CD4-positive, alpha-beta T cell (primary cell): ENCODE data around the gene PHRF1. TPM values are rescaled to one million over a fixed set of nuclear protein-coding genes. Genes with fewer than 3 reads are reported as not detected.

Experiments used
- ATAC-seq: fragments of 200-7000 bp; cut with Tn5 transposase; one replicate; pipeline ENCODE4 v1.10.0; 2022; ENCODE audit warnings: mild to moderate bottlenecking; ENCODE audit not compliant: poor library complexity
- CTCF ChIA-PET: fragments of 350-600 bp; sonication (Branson Sonifier 250); formaldehyde crosslinking; loops from one replicate; lab custom pipeline; 2021; ENCODE audit warnings: antibody characterized with exemption, inconsistent platforms; lab: Charles Lee
- POLR2A ChIA-PET: fragments of 350-600 bp; sonication (Branson Sonifier 250); formaldehyde crosslinking; loops from one replicate; lab custom pipeline; 2021; ENCODE audit warnings: antibody characterized with exemption, inconsistent platforms; lab: Charles Lee
- DNase-seq, 14 experiments: peaks; one replicate each; pipeline ENCODE4 v3.0.0-alpha.2; 2013 to 2020; ENCODE audit warnings: mixed read lengths in 2 of 14
- H3K27ac ChIP-seq, 2 donors: one replicate each; pipeline versions ENCODE4 v1.5.1 to v1.7.0; 2013; ENCODE audit warnings: low read length in 2 of 2, low read depth in 1 of 2, mild to moderate bottlenecking in 1 of 2
- H3K27me3 ChIP-seq, 2 experiments: 1 replicate in 1 of 2; 2 replicates in 1 of 2; pipeline versions ENCODE4 v1.6.1 to v1.7.0; 2013; ENCODE audit warnings: low read length in 2 of 2, control low read depth in 1 of 2, mild to moderate bottlenecking in 1 of 2, moderate library complexity in 1 of 2; ENCODE audit not compliant: insufficient read depth in 2 of 2, control insufficient read depth in 1 of 2
- H3K36me3 ChIP-seq: one replicate; pipeline ENCODE4 v1.6.1; 2013; ENCODE audit warnings: low read length, control low read depth; ENCODE audit not compliant: insufficient read depth
- H3K4me1 ChIP-seq: one replicate; pipeline ENCODE4 v1.6.1; 2013; ENCODE audit warnings: low read length, control low read depth; ENCODE audit not compliant: insufficient read depth
- H3K4me3 ChIP-seq: one replicate; pipeline ENCODE4 v1.5.1; 2013; ENCODE audit warnings: mild to moderate bottlenecking, low read length, moderate library complexity
- H3K9me3 ChIP-seq, 2 experiments: 1 replicate in 1 of 2; 2 replicates in 1 of 2; pipeline versions ENCODE4 v1.6.1 to v1.7.0; 2013; ENCODE audit warnings: low read length in 2 of 2, mild to moderate bottlenecking in 2 of 2, control low read depth in 1 of 2, moderate library complexity in 1 of 2; ENCODE audit not compliant: control insufficient read depth in 1 of 2, insufficient read depth in 1 of 2
- H3K27ac Mint-ChIP-seq: one replicate; pipeline ENCODE4 v1.8.0; 2020; ENCODE audit warnings: mixed read lengths
- H3K27me3 Mint-ChIP-seq: one replicate; pipeline ENCODE4 v1.8.0; 2021; ENCODE audit warnings: mixed read lengths
- H3K36me3 Mint-ChIP-seq: one replicate; pipeline ENCODE4 v1.8.0; 2021; ENCODE audit warnings: low read depth, mixed read lengths
- H3K4me1 Mint-ChIP-seq: one replicate; pipeline ENCODE4 v1.8.0; 2021; ENCODE audit warnings: low read depth, mixed read lengths
- H3K4me3 Mint-ChIP-seq: one replicate; pipeline ENCODE4 v1.8.0; 2020; ENCODE audit warnings: mild to moderate bottlenecking, mixed read lengths
- H3K9me3 Mint-ChIP-seq: one replicate; pipeline ENCODE4 v1.8.0; 2020; ENCODE audit warnings: mixed read lengths
- intact Hi-C, 2 experiments: fragments of 100-400 bp; cut with DNase I in 1 of 2; cut with micrococcal nuclease in 1 of 2; formaldehyde crosslinking; loops; one replicate each; pipeline versions ENCODE4 v1.15.1 to v1.9.0; 2023 to 2025; cut with DNase I, micrococcal nuclease
- total RNA-seq, 174 experiments: library from RNA in 2 of 174; stranded (reverse) in 2 of 174; gene quantifications; one replicate each; pipeline ENCODE4 v1.2.3 and lab custom pipeline; 2021 to 2026
- TF ChIP-seq, protein P1 (sequence below): fragments of 200-600 bp; IDR thresholded peaks from one replicate; pipeline ENCODE4 v1.8.0; 2022; ENCODE audit warnings: antibody characterized with exemption, mild to moderate bottlenecking

Gene PHRF1
- total RNA-seq, 2 experiments from 2014 or later: 37.1 to 37.6 TPM

DNA sequence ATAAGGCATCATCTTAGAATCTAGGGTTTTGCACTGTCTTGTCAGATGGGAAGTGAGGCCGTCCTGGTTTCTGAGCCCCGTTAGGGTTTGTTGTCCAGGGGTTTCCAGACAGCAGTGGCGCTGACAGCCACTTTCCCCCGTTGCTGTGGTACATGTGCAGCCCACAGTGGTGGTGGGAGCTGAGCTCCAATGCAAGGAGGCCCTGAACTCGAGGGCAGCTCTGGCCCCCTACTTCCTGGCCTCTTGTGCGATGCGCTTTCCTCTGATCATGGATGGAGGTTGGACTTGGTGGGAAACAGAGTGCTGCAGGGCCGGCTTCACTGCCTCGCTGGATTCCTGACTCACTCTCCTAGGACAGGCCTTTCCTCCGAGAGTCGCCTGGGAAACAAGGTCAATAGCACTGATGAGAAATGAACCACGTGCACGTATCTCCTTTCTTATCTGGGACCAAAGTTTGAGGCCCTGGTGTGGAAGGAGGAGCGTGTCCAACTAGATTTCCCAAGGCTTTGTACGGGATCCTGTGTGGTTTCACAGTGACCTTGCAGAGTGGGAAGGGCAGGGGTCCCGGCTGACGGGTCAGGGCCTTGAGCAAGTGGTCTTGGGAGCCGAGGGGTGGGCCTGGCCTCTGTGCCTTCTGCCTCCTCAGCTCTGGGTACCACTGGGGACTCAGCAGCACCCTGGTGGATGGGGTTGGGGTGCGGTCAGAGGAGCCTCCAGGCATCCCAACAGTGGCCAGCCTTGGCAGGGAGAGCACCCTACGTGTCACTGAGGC is 3.7 kb downstream of the PHRF1 start:
- peaks cover 33% of the 10 kb centered on the region for H3K36me3 ChIP-seq
- no peaks in the 10 kb centered on the region for H3K27me3 ChIP-seq
- ChIA-PET POLR2A (no interaction called here), CTCF (no interaction called here)
- H3K4me3 Mint-ChIP-seq: peak overlapping the region; percentile 85
- peaks cover 53% of the 10 kb centered on the region for H3K4me1 ChIP-seq
- TF ChIP-seq, protein P1, sequence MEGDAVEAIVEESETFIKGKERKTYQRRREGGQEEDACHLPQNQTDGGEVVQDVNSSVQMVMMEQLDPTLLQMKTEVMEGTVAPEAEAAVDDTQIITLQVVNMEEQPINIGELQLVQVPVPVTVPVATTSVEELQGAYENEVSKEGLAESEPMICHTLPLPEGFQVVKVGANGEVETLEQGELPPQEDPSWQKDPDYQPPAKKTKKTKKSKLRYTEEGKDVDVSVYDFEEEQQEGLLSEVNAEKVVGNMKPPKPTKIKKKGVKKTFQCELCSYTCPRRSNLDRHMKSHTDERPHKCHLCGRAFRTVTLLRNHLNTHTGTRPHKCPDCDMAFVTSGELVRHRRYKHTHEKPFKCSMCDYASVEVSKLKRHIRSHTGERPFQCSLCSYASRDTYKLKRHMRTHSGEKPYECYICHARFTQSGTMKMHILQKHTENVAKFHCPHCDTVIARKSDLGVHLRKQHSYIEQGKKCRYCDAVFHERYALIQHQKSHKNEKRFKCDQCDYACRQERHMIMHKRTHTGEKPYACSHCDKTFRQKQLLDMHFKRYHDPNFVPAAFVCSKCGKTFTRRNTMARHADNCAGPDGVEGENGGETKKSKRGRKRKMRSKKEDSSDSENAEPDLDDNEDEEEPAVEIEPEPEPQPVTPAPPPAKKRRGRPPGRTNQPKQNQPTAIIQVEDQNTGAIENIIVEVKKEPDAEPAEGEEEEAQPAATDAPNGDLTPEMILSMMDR: no peak
- H3K4me1 Mint-ChIP-seq: peaks cover 37% of the 10 kb centered on the region
- H3K4me3 ChIP-seq: no peak overlapping the region
- intact Hi-C loops: loop anchor here in 1 of 2 experiments (5.0 kb wide), 1 partner anchor 173 kb away; no protein-coding TSS in a partner anchor
- H3K27ac ChIP-seq: no peak overlapping the region
- H3K36me3 Mint-ChIP-seq: peaks cover 37% of the 10 kb centered on the region
- H3K27ac Mint-ChIP-seq: no peak overlapping the region
- no peaks in the 10 kb centered on the region for H3K9me3 ChIP-seq
- ATAC-seq: no peak
- no peaks in the 10 kb centered on the region for H3K9me3 Mint-ChIP-seq
- peaks cover under 1% of the 10 kb centered on the region for H3K27me3 Mint-ChIP-seq
- peak in 1 of 14 experiments; percentile 17 for DNase-seq

DNA sequence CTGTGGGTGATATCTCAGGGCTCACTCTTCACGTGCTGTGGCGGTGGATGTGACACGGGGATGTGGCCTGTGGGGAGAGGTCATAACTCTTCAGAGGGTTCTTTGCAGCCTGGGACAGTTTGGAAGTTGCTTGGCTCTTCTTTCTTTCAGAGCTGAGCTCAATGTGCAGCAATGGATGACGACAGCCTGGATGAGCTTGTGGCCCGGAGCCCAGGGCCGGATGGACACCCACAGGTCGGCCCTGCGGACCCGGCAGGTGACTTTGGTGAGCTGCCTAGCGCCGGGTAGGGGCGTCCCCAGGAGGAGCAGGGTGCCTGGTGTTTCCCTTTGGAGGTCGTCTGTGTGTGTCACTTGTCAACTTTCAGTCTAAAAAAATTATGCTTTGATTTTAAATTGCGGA is 5.1 kb downstream of the PHRF1 start:
- intact Hi-C loops: no loop called here
- H3K9me3 ChIP-seq: no peaks in the 10 kb centered on the region
- ATAC-seq: no peak
- peaks cover 47% of the 10 kb centered on the region for H3K4me1 ChIP-seq
- H3K9me3 Mint-ChIP-seq: no peaks in the 10 kb centered on the region
- H3K36me3 Mint-ChIP-seq: peaks cover 37% of the 10 kb centered on the region
- DNase-seq: no peak
- peaks cover 39% of the 10 kb centered on the region for H3K4me1 Mint-ChIP-seq
- ChIA-PET CTCF (no interaction called here), POLR2A (no interaction called here)
- no peak overlapping the region for H3K4me3 ChIP-seq
- H3K27ac ChIP-seq: no peak overlapping the region
- H3K36me3 ChIP-seq: peaks cover 33% of the 10 kb centered on the region
- no peaks in the 10 kb centered on the region for H3K27me3 ChIP-seq
- H3K27me3 Mint-ChIP-seq: no peaks in the 10 kb centered on the region
- H3K4me3 Mint-ChIP-seq: peak overlapping the region; percentile 75
- peak overlapping the region; percentile 43 for H3K27ac Mint-ChIP-seq
- TF ChIP-seq, protein P1: no peak

DNA sequence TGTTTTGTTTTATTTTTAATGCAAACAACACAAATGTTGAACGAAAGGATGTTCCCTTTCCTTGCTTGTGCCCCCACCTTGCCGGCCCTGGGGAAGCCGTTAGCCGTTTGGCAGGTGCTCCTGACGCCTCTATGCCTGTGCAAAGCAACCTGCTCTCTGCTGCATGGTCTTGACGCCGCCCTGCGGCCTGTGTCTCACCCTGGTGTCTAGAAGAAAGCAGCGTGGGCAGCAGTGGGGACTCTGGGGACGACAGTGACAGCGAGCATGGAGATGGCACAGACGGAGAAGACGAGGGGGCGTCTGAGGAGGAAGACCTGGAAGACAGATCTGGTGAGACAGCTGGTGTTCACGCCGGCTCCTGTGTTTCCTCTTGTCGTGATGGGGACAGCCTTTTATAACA is 5.5 kb downstream of the PHRF1 start:
- Histone ChIP-seq H3K9me3 (no peaks in the 10 kb centered on the region), H3K4me3 (no peak overlapping the region), H3K27me3 (no peaks in the 10 kb centered on the region), H3K27ac (no peak overlapping the region), H3K4me1 (peaks cover 49% of the 10 kb centered on the region), H3K36me3 (peaks cover 37% of the 10 kb centered on the region)
- H3K9me3 Mint-ChIP-seq: no peaks in the 10 kb centered on the region
- intact Hi-C loops: no loop called here
- peaks cover 41% of the 10 kb centered on the region for H3K4me1 Mint-ChIP-seq
- H3K36me3 Mint-ChIP-seq: peaks cover 41% of the 10 kb centered on the region
- no peak overlapping the region for H3K27ac Mint-ChIP-seq
- no peaks in the 10 kb centered on the region for H3K27me3 Mint-ChIP-seq
- CTCF ChIA-PET: no interaction called here
- no peak for ATAC-seq
- H3K4me3 Mint-ChIP-seq: peak overlapping the region; percentile 4
- TF ChIP-seq, protein P1: no peak
- POLR2A ChIA-PET: interaction anchor here (0.5 kb wide), 1 partner anchor 10 kb away, joined by 3 read pairs; no protein-coding TSS in a partner anchor
- DNase-seq: no peak
